ENCODE data around the gene BTBD9.

Gene BTBD9

DNA sequence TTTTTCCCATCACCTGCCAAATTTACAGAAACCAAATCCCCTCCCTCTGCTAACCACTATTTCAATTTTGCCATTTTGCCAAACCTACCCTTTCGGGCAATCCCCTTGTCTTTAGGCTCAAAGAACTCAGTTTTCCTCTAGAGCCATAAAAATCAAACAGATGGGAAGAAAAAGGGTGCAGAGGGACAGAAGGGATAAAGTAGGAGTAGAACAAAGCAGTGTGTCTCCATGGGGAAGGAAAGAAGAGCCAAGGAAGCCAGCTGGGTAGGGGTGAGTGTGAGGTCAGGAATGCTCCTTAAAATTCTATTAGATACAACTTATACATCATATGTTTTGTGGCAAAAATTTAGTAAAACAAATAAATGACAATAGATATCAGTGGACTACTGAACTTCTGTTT is 316.5 kb downstream of the BTBD9 start:
- Histone ChIP-seq H3K27ac (ENCODE audit: low read depth, low read length) (no peak overlapping the region), H3K4me1 (ENCODE audit: control insufficient read depth, low read length) (no peaks in the 10 kb centered on the region), H3K79me2 (ENCODE audit: control insufficient read depth, low read length) (no peaks in the 10 kb centered on the region), H3K9me3 (ENCODE audit: control insufficient read depth, insufficient read depth, low read length) (no peaks in the 10 kb centered on the region), H3K9me2 (replicated peaks; ENCODE audit: control insufficient read depth, low read length) (no peaks in the 10 kb centered on the region), H3F3A (ENCODE audit: control insufficient read depth, insufficient read depth) (no peaks in the 10 kb centered on the region), H3K4me2 (ENCODE audit: low read length) (no peak overlapping the region), H3K36me3 (ENCODE audit: control insufficient read depth, low read length) (no peaks in the 10 kb centered on the region), H3K27me3 (ENCODE audit: control insufficient read depth, low read length) (peaks cover 10% of the 10 kb centered on the region), H3K4me3 (ENCODE audit: low read length) (no peak overlapping the region), H4K20me1 (ENCODE audit: control insufficient read depth, insufficient read depth, low read depth, low read length) (no peaks in the 10 kb centered on the region)
- TF ChIP-seq CTCF (IDR thresholded peaks at IDR 0.05; ENCODE audit: low read depth, low read length, poor library complexity, severe bottlenecking) (no peak), EZH2phosphoT487 (IDR thresholded peaks at IDR 0.05; ENCODE audit: borderline replicate concordance, low read length) (no peak)

DNA sequence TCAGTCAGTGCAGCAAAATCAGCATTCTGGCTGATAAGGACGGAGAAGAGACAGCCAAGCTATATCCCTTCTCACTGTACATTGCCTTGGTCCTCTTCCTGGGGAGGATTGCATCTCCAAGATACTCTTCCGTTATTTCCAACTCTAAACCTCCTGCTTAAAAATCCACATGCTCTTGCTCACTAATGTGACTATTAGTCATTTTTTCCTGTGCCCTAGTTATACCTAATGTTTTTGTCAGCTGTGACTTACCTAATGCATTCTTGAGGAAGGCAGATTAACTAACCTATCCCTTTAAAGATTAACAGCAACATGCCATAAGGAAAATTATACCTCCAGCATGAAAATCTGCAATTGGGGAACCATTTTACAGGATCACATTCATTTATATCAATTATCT is 317.6 kb downstream of the BTBD9 start:
- Histone ChIP-seq H3K4me3 (ENCODE audit: low read length) (no peak overlapping the region), H3F3A (ENCODE audit: control insufficient read depth, insufficient read depth) (no peaks in the 10 kb centered on the region), H3K79me2 (ENCODE audit: control insufficient read depth, low read length) (no peaks in the 10 kb centered on the region), H3K4me1 (ENCODE audit: control insufficient read depth, low read length) (peaks cover 5% of the 10 kb centered on the region), H4K20me1 (ENCODE audit: control insufficient read depth, insufficient read depth, low read depth, low read length) (no peaks in the 10 kb centered on the region), H3K27me3 (ENCODE audit: control insufficient read depth, low read length) (peaks cover 10% of the 10 kb centered on the region), H3K4me2 (ENCODE audit: low read length) (no peak overlapping the region), H3K9me2 (replicated peaks; ENCODE audit: control insufficient read depth, low read length) (no peaks in the 10 kb centered on the region), H3K9me3 (ENCODE audit: control insufficient read depth, insufficient read depth, low read length) (no peaks in the 10 kb centered on the region), H3K36me3 (ENCODE audit: control insufficient read depth, low read length) (no peaks in the 10 kb centered on the region), H3K27ac (ENCODE audit: low read depth, low read length) (no peak overlapping the region)
- no peak for TF ChIP-seq CTCF (IDR thresholded peaks at IDR 0.05; ENCODE audit: low read depth, low read length, poor library complexity, severe bottlenecking)
- TF ChIP-seq EZH2phosphoT487 (IDR thresholded peaks at IDR 0.05; ENCODE audit: borderline replicate concordance, low read length), result no peak

DNA sequence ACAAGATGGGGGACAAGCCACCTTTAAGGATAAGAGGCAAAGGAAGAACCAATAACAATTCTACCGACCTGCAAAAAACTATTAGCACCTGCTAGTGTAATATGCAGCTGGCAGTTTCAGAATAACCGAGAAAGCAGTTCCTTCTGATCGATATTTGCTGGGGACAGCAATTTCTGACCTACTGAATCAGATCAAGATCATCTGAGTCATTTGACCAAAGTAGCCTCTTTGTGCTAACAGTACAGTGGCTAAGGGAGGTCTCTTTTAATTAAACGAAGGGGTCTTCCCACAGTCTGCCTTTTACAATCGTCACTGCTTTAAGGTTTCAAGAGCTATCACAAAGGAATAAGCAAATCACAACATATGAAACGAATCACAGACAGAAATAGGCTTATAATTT is 318.9 kb downstream of the BTBD9 start:
- Histone ChIP-seq H3K79me2 (ENCODE audit: control insufficient read depth, low read length) (no peaks in the 10 kb centered on the region), H3K27me3 (ENCODE audit: control insufficient read depth, low read length) (peaks cover 10% of the 10 kb centered on the region), H3F3A (ENCODE audit: control insufficient read depth, insufficient read depth) (no peaks in the 10 kb centered on the region), H3K9me3 (ENCODE audit: control insufficient read depth, insufficient read depth, low read length) (no peaks in the 10 kb centered on the region), H3K27ac (ENCODE audit: low read depth, low read length) (no peak overlapping the region), H3K4me1 (ENCODE audit: control insufficient read depth, low read length) (peaks cover 17% of the 10 kb centered on the region), H3K36me3 (ENCODE audit: control insufficient read depth, low read length) (no peaks in the 10 kb centered on the region), H3K4me3 (ENCODE audit: low read length) (no peak overlapping the region), H4K20me1 (ENCODE audit: control insufficient read depth, insufficient read depth, low read depth, low read length) (no peaks in the 10 kb centered on the region), H3K9me2 (replicated peaks; ENCODE audit: control insufficient read depth, low read length) (no peaks in the 10 kb centered on the region), H3K4me2 (ENCODE audit: low read length) (no peak overlapping the region)
- TF ChIP-seq CTCF (IDR thresholded peaks at IDR 0.05; ENCODE audit: low read depth, low read length, poor library complexity, severe bottlenecking), result no peak
- no peak for TF ChIP-seq EZH2phosphoT487 (IDR thresholded peaks at IDR 0.05; ENCODE audit: borderline replicate concordance, low read length)

DNA sequence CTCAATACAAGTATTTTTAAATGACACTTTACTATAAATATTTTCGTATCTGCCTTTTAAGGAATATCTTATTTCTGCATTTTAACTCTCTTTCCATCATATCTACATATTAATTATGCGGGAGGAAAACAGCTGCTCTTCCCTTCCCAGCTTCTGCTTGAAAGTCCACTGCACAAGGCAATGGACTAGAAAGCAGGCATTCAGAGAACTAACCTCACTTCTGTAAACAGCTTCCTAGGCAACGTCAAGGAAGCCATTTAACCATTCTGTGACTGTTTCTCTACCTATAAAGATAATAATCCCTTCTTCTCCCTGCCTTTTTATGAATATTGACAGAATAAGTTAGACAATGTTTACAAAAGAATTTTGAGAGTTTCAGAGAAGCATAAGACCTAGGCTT is 319.4 kb downstream of the BTBD9 start:
- H3K4me3 ChIP-seq (ENCODE audit: low read length), result no peak overlapping the region
- H3K9me3 ChIP-seq (ENCODE audit: control insufficient read depth, insufficient read depth, low read length), result no peaks in the 10 kb centered on the region
- H3K27ac ChIP-seq (ENCODE audit: low read depth, low read length), result no peak overlapping the region
- H3K79me2 ChIP-seq (ENCODE audit: control insufficient read depth, low read length), result no peaks in the 10 kb centered on the region
- no peaks in the 10 kb centered on the region for H3K36me3 ChIP-seq (ENCODE audit: control insufficient read depth, low read length)
- H4K20me1 ChIP-seq (ENCODE audit: control insufficient read depth, insufficient read depth, low read depth, low read length), result no peaks in the 10 kb centered on the region
- peaks cover 10% of the 10 kb centered on the region for H3K27me3 ChIP-seq (ENCODE audit: control insufficient read depth, low read length)
- H3K4me2 ChIP-seq (ENCODE audit: low read length), result no peak overlapping the region
- H3K9me2 ChIP-seq (replicated peaks; ENCODE audit: control insufficient read depth, low read length), result no peaks in the 10 kb centered on the region
- H3K4me1 ChIP-seq (ENCODE audit: control insufficient read depth, low read length), result peaks cover 17% of the 10 kb centered on the region
- H3F3A ChIP-seq (ENCODE audit: control insufficient read depth, insufficient read depth), result no peaks in the 10 kb centered on the region
- TF ChIP-seq CTCF (IDR thresholded peaks at IDR 0.05; ENCODE audit: low read depth, low read length, poor library complexity, severe bottlenecking), result no peak
- TF ChIP-seq EZH2phosphoT487 (IDR thresholded peaks at IDR 0.05; ENCODE audit: borderline replicate concordance, low read length), result no peak

All from DOHH2 (cell line).